Measurements from ENCODE around the gene TENM4. TPM values are rescaled to one million over a fixed set of nuclear protein-coding genes. Genes with fewer than 3 reads are reported as not detected.

Gene TENM4
- polyA plus RNA-seq, 1 of the 3 experiments (the other 2 are of a cell fraction) = 16.7 TPM

GRCh38 chr11:79461144-79461543 lies 20.3 kb upstream of the TENM4 start:
- CTCF ChIA-PET = interaction anchor here (0.7 to 4.7 kb wide), 7 partner anchors 15 to 1818 kb away, joined by 3 to 24 read pairs (median 6); no protein-coding TSS in a partner anchor
- WGBS (ENCODE audit: low lambda C conversion rate) = 44% methylated on average over 2 of the region's 2 CpGs
- no peaks in the 10 kb centered on the region for H3K36me3 ChIP-seq (replicated peaks in 1 of 2; ENCODE audit: control insufficient read depth in 1 of 2, insufficient read depth in 2 of 2, low read length in 1 of 2)

GRCh38 chr11:79458709-79459108 lies 17.9 kb upstream of the TENM4 start:
- ChIA-PET CTCF (interaction anchor here (0.9 to 4.7 kb wide), 2 partner anchors 35 to 58 kb away, joined by 3 to 24 read pairs; no protein-coding TSS in a partner anchor), POLR2A (no interaction called here)
- Histone ChIP-seq H3K27ac (ENCODE audit: low read depth in 2 of 2, low read length in 1 of 2) (no peak overlapping the region), H3K27me3 (ENCODE audit: insufficient read depth) (no peaks in the 10 kb centered on the region), H3K9me3 (no peaks in the 10 kb centered on the region), H4K20me1 (ENCODE audit: insufficient read depth) (no peaks in the 10 kb centered on the region), H3K4me1 (ENCODE audit: control insufficient read depth in 1 of 2, insufficient read depth in 2 of 2, low read depth in 1 of 2, low read length in 1 of 2) (no peaks in the 10 kb centered on the region), H3K9me2 (no peaks in the 10 kb centered on the region), H3K79me2 (ENCODE audit: insufficient read depth) (no peaks in the 10 kb centered on the region), H3K9ac (no peak overlapping the region), H3K4me2 (no peak overlapping the region), H3K4me3 (ENCODE audit: low read depth in 2 of 2, low read length in 1 of 2) (no peak overlapping the region), H3K36me3 (replicated peaks in 1 of 2; ENCODE audit: control insufficient read depth in 1 of 2, insufficient read depth in 2 of 2, low read length in 1 of 2) (no peaks in the 10 kb centered on the region), H3F3A (replicated peaks; ENCODE audit: insufficient read depth) (no peaks in the 10 kb centered on the region), H2AFZ (ENCODE audit: low read depth) (no peak overlapping the region)
- no peak for DNase-seq
- TF ChIP-seq POLR2AphosphoS5 (IDR thresholded peaks at IDR 0.05; ENCODE audit: low read depth, low read length) (no peak), NFIC (IDR thresholded peaks at IDR 0.05; ENCODE audit: borderline replicate concordance) (no peak)
- 67% methylated on average over 5 of the region's 5 CpGs for WGBS (ENCODE audit: low lambda C conversion rate)

More at GRCh38 chr11:79461144-79461543, 20.3 kb upstream of the TENM4 start:
- Histone ChIP-seq H3K27me3 (ENCODE audit: insufficient read depth) (no peaks in the 10 kb centered on the region), H3K9me3 (no peaks in the 10 kb centered on the region), H3K4me3 (ENCODE audit: low read depth in 2 of 2, low read length in 1 of 2) (no peak overlapping the region; a peak in 1 of 4 replicates), H3K4me1 (ENCODE audit: control insufficient read depth in 1 of 2, insufficient read depth in 2 of 2, low read depth in 1 of 2, low read length in 1 of 2) (no peaks in the 10 kb centered on the region), H3K27ac (ENCODE audit: low read depth in 2 of 2, low read length in 1 of 2) (no peak overlapping the region), H3K79me2 (ENCODE audit: insufficient read depth) (no peaks in the 10 kb centered on the region), H2AFZ (ENCODE audit: low read depth) (no peak overlapping the region), H3K9ac (no peak overlapping the region), H4K20me1 (ENCODE audit: insufficient read depth) (no peaks in the 10 kb centered on the region), H3F3A (replicated peaks; ENCODE audit: insufficient read depth) (no peaks in the 10 kb centered on the region), H3K9me2 (no peaks in the 10 kb centered on the region), H3K4me2 (no peak overlapping the region)
- POLR2A ChIA-PET = no interaction called here
- DNase-seq = peak; percentile 18
- TF ChIP-seq EZH2phosphoT487 (IDR thresholded peaks at IDR 0.05; ENCODE audit: borderline replicate concordance, low read depth) = no peak
- no peak for TF ChIP-seq FOXJ3 (CRISPR knock-in tag; IDR thresholded peaks at IDR 0.05)
- no peak for TF ChIP-seq NFIC (IDR thresholded peaks at IDR 0.05; ENCODE audit: borderline replicate concordance)
- TF ChIP-seq SMC3 (IDR thresholded peaks at IDR 0.05; ENCODE audit: low read depth, low read length) = peak; percentile 44
- TF ChIP-seq RAD21 (IDR thresholded peaks at IDR 0.05; ENCODE audit: low read length) = peak; percentile 68
- TF ChIP-seq CTCF (IDR thresholded peaks at IDR 0.05) = peak; percentile 78

GRCh38 chr11:79456501-79456900 lies 15.7 kb upstream of the TENM4 start:
- no peaks in the 10 kb centered on the region for H3K9me3 ChIP-seq
- 54% methylated on average over 4 of the region's 4 CpGs for WGBS (ENCODE audit: low lambda C conversion rate)
- H2AFZ ChIP-seq (ENCODE audit: low read depth) = no peak overlapping the region
- DNase-seq = no peak
- CTCF ChIA-PET = interaction anchor here (1.3 to 4.7 kb wide), 3 partner anchors 16 to 811 kb away, joined by 3 to 24 read pairs (median 10); partner anchors contain the start of gene TENM4
- H3K27ac ChIP-seq (ENCODE audit: low read depth in 2 of 2, low read length in 1 of 2) = no peak overlapping the region
- H3K9me2 ChIP-seq = no peaks in the 10 kb centered on the region
- H3K27me3 ChIP-seq (ENCODE audit: insufficient read depth) = no peaks in the 10 kb centered on the region
- H3F3A ChIP-seq (replicated peaks; ENCODE audit: insufficient read depth) = no peaks in the 10 kb centered on the region
- no peak overlapping the region for H3K9ac ChIP-seq
- POLR2A ChIA-PET = no interaction called here
- H3K79me2 ChIP-seq (ENCODE audit: insufficient read depth) = no peaks in the 10 kb centered on the region
- H3K36me3 ChIP-seq (replicated peaks in 1 of 2; ENCODE audit: control insufficient read depth in 1 of 2, insufficient read depth in 2 of 2, low read length in 1 of 2) = no peaks in the 10 kb centered on the region
- H4K20me1 ChIP-seq (ENCODE audit: insufficient read depth) = no peaks in the 10 kb centered on the region
- no peak overlapping the region for H3K4me2 ChIP-seq
- no peak overlapping the region for H3K4me3 ChIP-seq (ENCODE audit: low read depth in 2 of 2, low read length in 1 of 2)
- H3K4me1 ChIP-seq (ENCODE audit: control insufficient read depth in 1 of 2, insufficient read depth in 2 of 2, low read depth in 1 of 2, low read length in 1 of 2) = no peaks in the 10 kb centered on the region
- TF ChIP-seq REST (IDR thresholded peaks at IDR 0.05; ENCODE audit: low read depth, low read length) (no peak), IRF3 (IDR thresholded peaks at IDR 0.05; ENCODE audit: low read depth, low read length) (no peak), USF1 (IDR thresholded peaks at IDR 0.05; ENCODE audit: borderline replicate concordance, low read depth) (no peak), NFIC (IDR thresholded peaks at IDR 0.05; ENCODE audit: borderline replicate concordance) (no peak), YY1 (IDR thresholded peaks at IDR 0.05; ENCODE audit: low read depth) (no peak), TAF1 (IDR thresholded peaks at IDR 0.05; ENCODE audit: borderline replicate concordance, low read depth, low read length) (no peak), FOXM1 (IDR thresholded peaks at IDR 0.05; ENCODE audit: low read depth) (no peak), MXI1 (IDR thresholded peaks at IDR 0.05; ENCODE audit: low read depth, low read length) (no peak)

Measured in SK-N-SH (cell line).